Measurements from ENCODE around the gene KIF16B.
A peak's percentile ranks its signal among the peaks of the same experiment; 100 is the strongest.

DNA sequence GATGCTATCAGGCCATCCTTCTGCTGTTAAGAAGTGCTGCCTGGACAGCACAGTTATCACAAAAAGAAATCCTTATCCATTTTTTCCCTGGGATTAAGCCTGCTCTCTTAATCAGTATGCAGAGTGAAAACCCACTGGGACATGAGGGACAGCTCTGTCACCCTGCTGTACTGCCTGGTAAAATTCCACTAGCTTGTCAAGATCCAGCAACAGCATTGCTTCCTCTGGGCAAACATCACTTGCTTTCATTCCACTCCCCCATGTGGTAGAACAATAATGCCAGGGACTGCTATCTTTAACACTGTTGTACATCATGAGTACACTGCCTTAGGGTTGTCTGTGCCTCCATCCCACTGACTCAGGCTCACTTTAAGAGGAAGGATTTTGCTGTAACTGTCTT lies 331.3 kb downstream of the KIF16B start:
- TF ChIP-seq SP1 (IDR thresholded peaks at IDR 0.05; ENCODE audit: low read depth) = no peak
- TF ChIP-seq POLR2A (IDR thresholded peaks at IDR 0.05; ENCODE audit: borderline replicate concordance, extremely low read depth, insufficient read depth, insufficient read length) = no peak
- TF ChIP-seq EZH2 (IDR thresholded peaks at IDR 0.05) = no peak
- TF ChIP-seq, protein P1, sequence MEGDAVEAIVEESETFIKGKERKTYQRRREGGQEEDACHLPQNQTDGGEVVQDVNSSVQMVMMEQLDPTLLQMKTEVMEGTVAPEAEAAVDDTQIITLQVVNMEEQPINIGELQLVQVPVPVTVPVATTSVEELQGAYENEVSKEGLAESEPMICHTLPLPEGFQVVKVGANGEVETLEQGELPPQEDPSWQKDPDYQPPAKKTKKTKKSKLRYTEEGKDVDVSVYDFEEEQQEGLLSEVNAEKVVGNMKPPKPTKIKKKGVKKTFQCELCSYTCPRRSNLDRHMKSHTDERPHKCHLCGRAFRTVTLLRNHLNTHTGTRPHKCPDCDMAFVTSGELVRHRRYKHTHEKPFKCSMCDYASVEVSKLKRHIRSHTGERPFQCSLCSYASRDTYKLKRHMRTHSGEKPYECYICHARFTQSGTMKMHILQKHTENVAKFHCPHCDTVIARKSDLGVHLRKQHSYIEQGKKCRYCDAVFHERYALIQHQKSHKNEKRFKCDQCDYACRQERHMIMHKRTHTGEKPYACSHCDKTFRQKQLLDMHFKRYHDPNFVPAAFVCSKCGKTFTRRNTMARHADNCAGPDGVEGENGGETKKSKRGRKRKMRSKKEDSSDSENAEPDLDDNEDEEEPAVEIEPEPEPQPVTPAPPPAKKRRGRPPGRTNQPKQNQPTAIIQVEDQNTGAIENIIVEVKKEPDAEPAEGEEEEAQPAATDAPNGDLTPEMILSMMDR (IDR thresholded peaks at IDR 0.05 in 2 of 3, conservative IDR thresholded peaks at IDR 0.05 in 1 of 3; ENCODE audit: borderline replicate concordance in 1 of 3, insufficient read depth in 1 of 3, low read depth in 2 of 3, low read length in 2 of 3) = 0 out of 6 replicates have a peak, but pooled peaks of 1 of the 3 experiments have one; percentile 12
